ENCODE results near the gene ZRANB3. TPM values are rescaled to one million over a fixed set of nuclear protein-coding genes. Genes with fewer than 3 reads are reported as not detected.
"Not testable (repeated sequence)": the region's sequence is repeated elsewhere in the genome, so short reads cannot be mapped to it uniquely, and the experiment has no call there.

Gene ZRANB3
- total and polyA plus RNA-seq, 2 donors from 2014 or later = 3.6 to 6.4 TPM

DNA sequence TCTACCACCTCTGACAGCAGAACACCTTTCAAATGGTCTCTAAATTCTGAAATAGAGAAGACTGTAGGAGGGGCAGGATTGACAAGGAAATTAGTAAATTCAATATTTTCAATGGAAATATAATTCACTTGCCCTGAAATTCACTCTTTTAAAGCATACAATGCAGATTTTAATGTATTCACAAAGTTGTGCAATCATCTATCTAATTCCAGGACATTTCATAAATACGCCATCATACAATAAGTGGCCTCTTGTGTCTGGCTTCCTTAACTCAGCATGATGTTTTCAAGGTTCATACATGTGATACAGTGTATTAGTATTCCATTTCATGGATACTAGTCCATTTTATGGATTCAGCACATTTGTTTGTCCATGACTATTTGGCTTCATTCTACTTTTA, 74.2 kb downstream of the ZRANB3 start:
- no peaks in the 10 kb centered on the region for H3K36me3 ChIP-seq (ENCODE audit: control insufficient read depth in 2 of 3, insufficient read depth in 3 of 3, low read length in 3 of 3)
- no peak overlapping the region for H3K27ac ChIP-seq (ENCODE audit: low read depth in 2 of 2, low read length in 2 of 2)
- H3K4me3 ChIP-seq (ENCODE audit: low read length in 3 of 3) = no peak overlapping the region
- intact Hi-C loops (cut with DNase I) = no loop called here
- no peaks in the 10 kb centered on the region for H3K27me3 ChIP-seq (ENCODE audit: control insufficient read depth, insufficient read depth, low read length)
- TF ChIP-seq, protein P1, sequence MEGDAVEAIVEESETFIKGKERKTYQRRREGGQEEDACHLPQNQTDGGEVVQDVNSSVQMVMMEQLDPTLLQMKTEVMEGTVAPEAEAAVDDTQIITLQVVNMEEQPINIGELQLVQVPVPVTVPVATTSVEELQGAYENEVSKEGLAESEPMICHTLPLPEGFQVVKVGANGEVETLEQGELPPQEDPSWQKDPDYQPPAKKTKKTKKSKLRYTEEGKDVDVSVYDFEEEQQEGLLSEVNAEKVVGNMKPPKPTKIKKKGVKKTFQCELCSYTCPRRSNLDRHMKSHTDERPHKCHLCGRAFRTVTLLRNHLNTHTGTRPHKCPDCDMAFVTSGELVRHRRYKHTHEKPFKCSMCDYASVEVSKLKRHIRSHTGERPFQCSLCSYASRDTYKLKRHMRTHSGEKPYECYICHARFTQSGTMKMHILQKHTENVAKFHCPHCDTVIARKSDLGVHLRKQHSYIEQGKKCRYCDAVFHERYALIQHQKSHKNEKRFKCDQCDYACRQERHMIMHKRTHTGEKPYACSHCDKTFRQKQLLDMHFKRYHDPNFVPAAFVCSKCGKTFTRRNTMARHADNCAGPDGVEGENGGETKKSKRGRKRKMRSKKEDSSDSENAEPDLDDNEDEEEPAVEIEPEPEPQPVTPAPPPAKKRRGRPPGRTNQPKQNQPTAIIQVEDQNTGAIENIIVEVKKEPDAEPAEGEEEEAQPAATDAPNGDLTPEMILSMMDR (IDR thresholded peaks at IDR 0.05; ENCODE audit: borderline replicate concordance, extremely low read depth, insufficient read depth) = no peak
- peaks cover 0 to 10% (median 4%) of the 10 kb centered on the region in 3 donors for H3K9me3 ChIP-seq (ENCODE audit: control insufficient read depth in 2 of 3, insufficient read depth in 1 of 3, low read length in 3 of 3)
- FAIRE-seq (no peak), DNase-seq (no peak)
- H3K4me1 ChIP-seq (ENCODE audit: control insufficient read depth in 2 of 3, insufficient read depth in 2 of 3, low read depth in 1 of 3, low read length in 3 of 3) = no peaks in the 10 kb centered on the region
- no peak overlapping the region for H3K9ac ChIP-seq (ENCODE audit: low read length in 3 of 3)

GRCh38 chr2:135456431-135456830, 74.6 kb downstream of the ZRANB3 start:
- Histone ChIP-seq H3K27ac (ENCODE audit: low read depth in 2 of 2, low read length in 2 of 2) (no peak overlapping the region), H3K9me3 (ENCODE audit: control insufficient read depth in 2 of 3, insufficient read depth in 1 of 3, low read length in 3 of 3) (peaks cover 0 to 10% (median 4%) of the 10 kb centered on the region in 3 donors), H3K9ac (ENCODE audit: low read length in 3 of 3) (no peak overlapping the region), H3K4me1 (ENCODE audit: control insufficient read depth in 2 of 3, insufficient read depth in 2 of 3, low read depth in 1 of 3, low read length in 3 of 3) (no peaks in the 10 kb centered on the region), H3K4me3 (ENCODE audit: low read length in 3 of 3) (no peak overlapping the region), H3K36me3 (ENCODE audit: control insufficient read depth in 2 of 3, insufficient read depth in 3 of 3, low read length in 3 of 3) (no peaks in the 10 kb centered on the region), H3K27me3 (ENCODE audit: control insufficient read depth, insufficient read depth, low read length) (no peaks in the 10 kb centered on the region)
- TF ChIP-seq, protein P1 (IDR thresholded peaks at IDR 0.05; ENCODE audit: borderline replicate concordance, extremely low read depth, insufficient read depth) = no peak
- FAIRE-seq (no peak), DNase-seq (no peak)
- intact Hi-C loops (cut with DNase I) = no loop called here

- no peaks in the 10 kb centered on the region for H3K4me1 ChIP-seq (ENCODE audit: control insufficient read depth in 2 of 3, insufficient read depth in 2 of 3, low read depth in 1 of 3, low read length in 3 of 3)
- no peak for DNase-seq
- TF ChIP-seq, protein P1 (IDR thresholded peaks at IDR 0.05; ENCODE audit: borderline replicate concordance, extremely low read depth, insufficient read depth) = no peak
- no peaks in the 10 kb centered on the region for H3K27me3 ChIP-seq (ENCODE audit: control insufficient read depth, insufficient read depth, low read length)
- intact Hi-C loops (cut with DNase I) = no loop called here
- H3K36me3 ChIP-seq (ENCODE audit: control insufficient read depth in 2 of 3, insufficient read depth in 3 of 3, low read length in 3 of 3) = no peaks in the 10 kb centered on the region
- H3K9ac ChIP-seq (ENCODE audit: low read length in 3 of 3) = no peak overlapping the region
- H3K27ac ChIP-seq (ENCODE audit: low read depth in 2 of 2, low read length in 2 of 2) = no peak overlapping the region
- no peak for FAIRE-seq
- peaks cover 0 to 10% (median 4%) of the 10 kb centered on the region in 3 donors for H3K9me3 ChIP-seq (ENCODE audit: control insufficient read depth in 2 of 3, insufficient read depth in 1 of 3, low read length in 3 of 3)
- no peak overlapping the region for H3K4me3 ChIP-seq (ENCODE audit: low read length in 3 of 3)
Measured at GRCh38 chr2:135454608-135455007, 76.4 kb downstream of the ZRANB3 start.

GRCh38 chr2:135453027-135453426, 78.0 kb downstream of the ZRANB3 start:
- H3K9me3 ChIP-seq (ENCODE audit: control insufficient read depth in 2 of 3, insufficient read depth in 1 of 3, low read length in 3 of 3); H3K4me3 ChIP-seq (ENCODE audit: low read length in 3 of 3); intact Hi-C loops (cut with DNase I); FAIRE-seq; H3K27ac ChIP-seq (ENCODE audit: low read depth in 2 of 2, low read length in 2 of 2); DNase-seq; H3K4me1 ChIP-seq (ENCODE audit: control insufficient read depth in 2 of 3, insufficient read depth in 2 of 3, low read depth in 1 of 3, low read length in 3 of 3); H3K27me3 ChIP-seq (ENCODE audit: control insufficient read depth, insufficient read depth, low read length); H3K9ac ChIP-seq (ENCODE audit: low read length in 3 of 3); H3K36me3 ChIP-seq (ENCODE audit: control insufficient read depth in 2 of 3, insufficient read depth in 3 of 3, low read length in 3 of 3): not testable (repeated sequence)
